Retinal pigment epithelial cell (primary cell): ENCODE data around the gene CEP131.
"Not testable (repeated sequence)": the region's sequence is repeated elsewhere in the genome, so short reads cannot be mapped to it uniquely, and the experiment has no call there.

ENCODE experiments used
- DNase-seq: peaks from one replicate; pipeline ENCODE4 v3.0.0-alpha.2; 2010; ENCODE audit warnings: low read depth
- H3K4me3 ChIP-seq: 2 replicates; pipeline ENCODE4 v1.5.1; 2011; ENCODE audit warnings: mild to moderate bottlenecking, low read length, control low read depth, moderate library complexity
- TF ChIP-seq, protein P1 (sequence below): conservative IDR thresholded peaks from 2 replicates; pipeline ENCODE4 v1.5.1; 2011; ENCODE audit warnings: low read depth, low read length, control low read depth, inconsistent platforms

Gene CEP131

DNA sequence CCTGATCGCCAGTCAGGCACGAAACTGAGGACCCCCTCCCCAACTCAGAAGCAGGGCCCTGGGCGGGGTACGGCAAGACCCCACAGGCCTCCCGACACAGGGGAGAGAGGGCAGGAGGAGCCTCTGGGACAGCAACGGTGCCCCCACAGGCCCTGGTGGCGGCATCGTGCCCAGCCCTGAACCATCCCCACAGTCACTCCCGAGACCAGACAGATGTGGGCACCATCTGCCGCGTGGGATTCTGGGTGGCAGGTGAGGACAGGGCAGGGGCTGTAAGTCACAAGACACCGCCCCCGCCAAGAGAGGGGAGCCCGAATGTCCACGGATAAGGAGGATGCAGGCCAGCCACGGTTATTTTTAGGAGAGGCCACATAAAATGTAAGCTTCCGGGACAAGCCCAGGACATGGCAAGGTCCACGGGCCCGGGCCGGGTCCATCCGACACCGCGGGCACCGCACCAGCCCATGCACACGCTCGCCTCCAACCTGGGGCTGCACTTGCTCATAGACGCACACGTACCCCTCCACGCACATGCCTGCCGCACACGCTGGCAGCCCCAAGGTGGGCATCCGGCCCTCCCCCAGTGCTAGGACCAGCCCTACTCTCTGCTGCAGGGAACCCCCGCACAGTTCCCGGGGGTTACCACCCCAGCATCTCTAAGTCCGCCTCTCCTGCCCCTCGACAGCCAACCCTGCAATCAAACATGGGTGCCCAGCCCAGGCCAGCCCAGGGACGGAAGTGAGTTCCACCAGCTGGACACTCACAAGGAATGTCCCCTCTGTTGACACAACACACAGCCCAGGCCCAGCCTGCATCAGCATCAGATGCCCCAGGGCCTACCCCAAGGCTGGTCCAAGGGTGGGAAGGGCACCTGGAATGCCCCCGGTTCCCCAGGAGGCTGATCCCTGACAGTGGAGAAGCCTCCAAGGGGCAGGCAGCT lies 65.6 kb downstream of the CEP131 start:
- H3K4me3 ChIP-seq: no peak overlapping the region
- no peak for DNase-seq
- TF ChIP-seq, protein P1, sequence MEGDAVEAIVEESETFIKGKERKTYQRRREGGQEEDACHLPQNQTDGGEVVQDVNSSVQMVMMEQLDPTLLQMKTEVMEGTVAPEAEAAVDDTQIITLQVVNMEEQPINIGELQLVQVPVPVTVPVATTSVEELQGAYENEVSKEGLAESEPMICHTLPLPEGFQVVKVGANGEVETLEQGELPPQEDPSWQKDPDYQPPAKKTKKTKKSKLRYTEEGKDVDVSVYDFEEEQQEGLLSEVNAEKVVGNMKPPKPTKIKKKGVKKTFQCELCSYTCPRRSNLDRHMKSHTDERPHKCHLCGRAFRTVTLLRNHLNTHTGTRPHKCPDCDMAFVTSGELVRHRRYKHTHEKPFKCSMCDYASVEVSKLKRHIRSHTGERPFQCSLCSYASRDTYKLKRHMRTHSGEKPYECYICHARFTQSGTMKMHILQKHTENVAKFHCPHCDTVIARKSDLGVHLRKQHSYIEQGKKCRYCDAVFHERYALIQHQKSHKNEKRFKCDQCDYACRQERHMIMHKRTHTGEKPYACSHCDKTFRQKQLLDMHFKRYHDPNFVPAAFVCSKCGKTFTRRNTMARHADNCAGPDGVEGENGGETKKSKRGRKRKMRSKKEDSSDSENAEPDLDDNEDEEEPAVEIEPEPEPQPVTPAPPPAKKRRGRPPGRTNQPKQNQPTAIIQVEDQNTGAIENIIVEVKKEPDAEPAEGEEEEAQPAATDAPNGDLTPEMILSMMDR: no peak

DNA sequence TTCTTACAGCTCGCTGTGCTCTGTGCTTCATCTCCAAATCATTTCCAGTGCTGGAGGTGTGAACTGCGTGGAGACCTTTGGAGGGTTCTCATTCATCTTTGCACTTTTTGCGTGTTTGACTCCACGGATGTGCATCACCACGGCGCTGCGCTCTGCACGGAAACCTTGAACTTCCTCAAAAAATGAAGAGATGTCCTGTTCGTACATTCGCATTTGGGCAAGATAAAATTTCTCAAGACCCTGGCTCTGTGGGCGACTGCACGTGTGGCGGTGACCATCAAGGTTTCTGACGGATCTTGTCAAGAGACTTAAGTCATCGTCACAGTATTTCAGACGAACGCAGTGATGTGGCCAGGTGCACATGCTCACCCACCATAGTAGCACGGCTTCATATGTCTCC lies 67.8 kb downstream of the CEP131 start:
- H3K4me3 ChIP-seq: no peak overlapping the region
- TF ChIP-seq, protein P1: no peak
- no peak for DNase-seq

DNA sequence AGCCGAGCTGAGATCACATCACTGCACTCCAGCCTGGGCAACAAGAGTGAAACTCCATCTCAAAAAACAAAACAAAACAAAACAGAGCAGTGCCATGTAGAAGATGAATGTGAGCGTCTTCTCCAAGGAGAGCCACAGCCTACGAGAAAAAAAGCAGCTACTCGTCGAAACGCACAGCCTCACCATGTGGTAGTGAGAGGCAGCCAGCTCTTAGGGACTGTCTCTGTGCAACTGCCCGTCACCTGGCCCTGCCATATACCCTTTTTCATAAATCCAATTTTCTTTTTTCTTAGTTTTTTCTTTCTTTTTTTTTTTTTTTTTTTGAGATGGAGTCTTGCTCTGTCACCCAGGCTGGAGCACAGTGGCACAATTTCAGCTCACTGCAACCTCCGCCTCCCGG lies 68.7 kb downstream of the CEP131 start:
- not testable (repeated sequence) for H3K4me3 ChIP-seq, DNase-seq

DNA sequence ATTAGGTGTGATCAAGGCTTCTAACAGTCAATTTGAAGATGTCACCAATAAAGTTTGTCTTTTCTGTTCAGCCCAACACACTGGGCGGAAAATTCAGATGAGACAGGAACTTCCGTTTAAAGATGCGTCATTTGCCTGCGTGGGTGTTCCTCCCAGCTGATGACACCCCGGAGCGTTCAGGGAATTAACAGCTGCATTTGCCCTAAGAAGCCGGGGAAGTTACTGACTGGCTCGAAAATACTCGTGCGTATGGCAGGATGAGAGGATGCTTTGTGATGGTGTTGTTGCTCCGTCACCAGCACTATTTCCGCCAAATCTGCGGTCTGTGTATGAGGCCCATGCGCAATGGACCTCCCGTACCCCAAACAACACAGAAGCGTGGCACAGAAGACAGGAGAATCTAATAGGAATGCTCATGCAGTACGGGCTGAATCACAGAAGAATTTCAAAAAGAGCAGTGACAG lies 69.4 kb downstream of the CEP131 start:
- no peak for DNase-seq
- H3K4me3 ChIP-seq: no peak overlapping the region
- TF ChIP-seq, protein P1: no peak

GRCh38 chr17:81152288-81152828 lies 70.4 kb downstream of the CEP131 start:
- DNase-seq: no peak
- TF ChIP-seq, protein P1: no peak
- no peak overlapping the region for H3K4me3 ChIP-seq

- no peak for DNase-seq
- no peak overlapping the region for H3K4me3 ChIP-seq
- TF ChIP-seq, protein P1: no peak
Measured at GRCh38 chr17:81151278-81151677, 71.5 kb downstream of the CEP131 start.

GRCh38 chr17:81150377-81151077 lies 72.2 kb downstream of the CEP131 start:
- no peak overlapping the region for H3K4me3 ChIP-seq
- TF ChIP-seq, protein P1: no peak
- DNase-seq: no peak
